Spleen (tissue), 11 donors: Measurements from ENCODE around the gene PNPLA2. TPM values are rescaled to one million over a fixed set of nuclear protein-coding genes. Genes with fewer than 3 reads are reported as not detected.

Source experiments
- DNase-seq: peaks from one replicate; pipeline ENCODE4 v3.0.0-alpha.2; 2020
- H3K27ac ChIP-seq, 8 donors: fragments of 200-600 bp; sonication (generic) in 7 of 8; 1 replicate in 4 of 8; 2 replicates in 4 of 8; pipeline versions ENCODE4 v1.5.0 to v1.8.0; 2016 to 2021; ENCODE audit warnings: inconsistent platforms in 4 of 8, mild to moderate bottlenecking in 4 of 8, moderate library complexity in 1 of 8
- H3K27me3 ChIP-seq, 7 donors: fragments of 200-600 bp; sonication (generic) in 6 of 7; replicated peaks in 1 of 7; 1 replicate in 4 of 7; 2 replicates in 3 of 7; pipeline versions ENCODE4 v1.5.0 to v1.8.0; 2016 to 2021; ENCODE audit warnings: inconsistent platforms in 3 of 7, mild to moderate bottlenecking in 1 of 7
- H3K36me3 ChIP-seq, 6 donors: fragments of 200-600 bp; sonication (generic) in 5 of 6; 1 replicate in 4 of 6; 2 replicates in 2 of 6; pipeline versions ENCODE4 v1.5.0 to v1.8.0; 2016 to 2021; ENCODE audit warnings: inconsistent platforms in 2 of 6
- H3K4me1 ChIP-seq, 6 donors: fragments of 200-600 bp; sonication (generic) in 5 of 6; 1 replicate in 3 of 6; 2 replicates in 3 of 6; pipeline versions ENCODE4 v1.5.0 to v1.8.0; 2016 to 2021; ENCODE audit warnings: inconsistent platforms in 3 of 6
- H3K4me3 ChIP-seq, 8 donors: fragments of 200-600 bp; sonication (generic) in 7 of 8; 1 replicate in 4 of 8; 2 replicates in 4 of 8; pipeline versions ENCODE4 v1.5.0 to v1.8.0; 2016 to 2021; ENCODE audit warnings: inconsistent platforms in 4 of 8, mild to moderate bottlenecking in 4 of 8, moderate library complexity in 2 of 8
- H3K9me3 ChIP-seq, 8 donors: fragments of 200-600 bp; sonication (generic) in 7 of 8; 1 replicate in 4 of 8; 2 replicates in 4 of 8; pipeline versions ENCODE4 v1.5.0 to v1.8.0; 2016 to 2021; ENCODE audit warnings: inconsistent platforms in 4 of 8
- POLR2A ChIP-seq, 3 donors: fragments of 450-650 bp; IDR thresholded peaks; one replicate each; pipeline ENCODE4 v1.5.1; 2017; ENCODE audit warnings: antibody characterized with exemption in 3 of 3, mild to moderate bottlenecking in 1 of 3
- POLR2AphosphoS5 ChIP-seq, 3 donors: sonication (generic); formaldehyde crosslinking; IDR thresholded peaks; one replicate each; pipeline ENCODE4 v1.5.1; 2017; ENCODE audit warnings: antibody characterized with exemption in 3 of 3
- WGBS, 5 donors: extraction: QIAGEN DNeasy Blood & Tissue Kit in 3 of 5; methylation state at CpG; one replicate each; pipeline versions ENCODE4 v1.1.5 to v1.1.7; 2013 to 2018; 5-methylcytosine and 5-hydroxymethylcytosine counted together
- intact Hi-C: fragments of 100-400 bp; cut with DNase I; formaldehyde crosslinking; loops from one replicate; pipeline ENCODE4 v1.15.0; 2023; ENCODE audit warnings: low total_unique reads
- polyA plus RNA-seq, 3 donors: library from polyadenylated mRNA; stranded (reverse); fragments of 200-250 nt; gene quantifications; one replicate each; pipeline ENCODE4 v1.2.1, GENCODE V29; 2013
- total RNA-seq, 7 donors: library from RNA; depleted of rRNA in 3 of 7; stranded (reverse); fragments of >200 nt in 3 of 7; fragmentation: NEBNext Ultra II Directional in 4 of 7; extraction: Animal tissue kit (Norgen Biotek cat#: 25700) in 4 of 7; gene quantifications; one replicate each; pipeline versions ENCODE4 v1.1.0 to v1.2.1, GENCODE V29; 2016 to 2021
- TF ChIP-seq, protein P1 (sequence below), 11 experiments: fragments of 200-600 bp in 7 of 11; fragments of 450-650 bp in 4 of 11; sonication (generic) in 4 of 11; IDR thresholded peaks in 8 of 11; conservative IDR thresholded peaks in 3 of 11; 1 replicate in 7 of 11; 2 replicates in 4 of 11; pipeline versions ENCODE4 v1.4.0 to v1.8.0; 2016 to 2021; ENCODE audit warnings: antibody characterized with exemption in 11 of 11, inconsistent platforms in 4 of 11, mild to moderate bottlenecking in 1 of 11
- donor health status: healthy with polysubstance abuse.
- donor health status: DM: no; HTN: no; CAD: no; lungs with moderate emphysema.
- donor health status: DM: no; HTN: no; CAD: no.
- donor health status: Bipolar disorder and iron deficiency.
- donor health status: healthy.
- donor health status: DM: no; HTN: no; CAD: no.
- donor health status: DM: yes; HTN: yes; CAD: no.

Gene PNPLA2
- total and polyA plus RNA-seq, 10 donors: 46.3 to 131 (median 107) TPM

DNA sequence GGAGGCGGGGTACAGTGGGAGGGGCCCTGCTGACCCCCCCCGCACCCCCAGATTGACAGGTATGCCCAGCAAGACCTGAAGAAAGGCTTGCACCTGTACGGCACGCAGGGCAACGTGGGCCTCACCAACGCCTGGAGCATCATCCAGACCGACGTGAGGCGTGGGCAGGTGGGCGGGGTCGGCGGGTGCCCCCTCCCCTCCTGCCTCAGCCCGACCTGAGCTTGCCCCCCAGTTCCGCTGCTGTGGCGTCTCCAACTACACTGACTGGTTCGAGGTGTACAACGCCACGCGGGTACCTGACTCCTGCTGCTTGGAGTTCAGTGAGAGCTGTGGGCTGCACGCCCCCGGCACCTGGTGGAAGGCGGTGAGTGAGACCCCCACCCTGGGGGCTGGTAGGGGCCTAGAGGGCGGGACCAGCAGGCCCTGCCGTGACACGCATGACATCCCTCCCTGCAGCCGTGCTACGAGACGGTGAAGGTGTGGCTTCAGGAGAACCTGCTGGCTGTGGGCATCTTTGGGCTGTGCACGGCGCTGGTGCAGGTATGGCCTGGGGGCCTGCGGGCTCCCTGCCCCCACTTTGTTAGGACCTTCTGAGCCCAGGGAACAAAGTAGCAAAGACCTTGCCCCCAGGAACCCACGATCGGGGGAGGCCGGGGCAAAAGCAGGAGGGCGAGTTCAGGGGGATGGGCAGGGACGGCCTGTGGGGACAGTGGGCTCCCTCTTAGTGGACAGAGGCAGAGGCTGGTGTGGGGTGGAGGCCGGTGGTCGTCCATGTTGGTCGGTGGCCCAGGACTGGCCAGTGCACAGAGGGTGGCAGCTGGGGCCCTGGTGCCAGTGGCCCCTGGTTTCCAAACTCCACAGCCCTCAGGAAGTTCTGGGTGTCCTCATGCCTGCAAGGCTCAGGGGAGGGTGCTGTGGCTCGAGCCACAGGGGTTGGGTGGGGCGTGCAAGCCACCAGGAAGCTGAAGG is 47.0 kb downstream of the PNPLA2 start:
- no peak for DNase-seq

DNA sequence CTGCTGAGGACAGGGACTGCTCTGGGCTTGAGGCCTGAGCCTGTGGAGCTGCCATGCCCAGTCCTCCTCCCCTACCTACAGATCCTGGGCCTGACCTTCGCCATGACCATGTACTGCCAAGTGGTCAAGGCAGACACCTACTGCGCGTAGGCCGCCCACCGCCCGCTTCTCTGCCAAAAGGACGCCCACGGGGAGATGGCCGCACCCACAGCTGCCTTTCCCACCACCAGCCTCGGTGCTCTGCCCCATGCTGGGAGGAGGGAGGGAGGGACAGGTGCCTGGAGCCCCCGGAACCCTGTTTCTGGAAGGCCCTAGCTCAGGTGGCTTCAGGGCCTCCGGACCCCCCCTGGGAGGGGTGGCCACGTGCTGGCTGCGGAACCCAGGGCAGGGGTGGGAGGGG is 47.8 kb downstream of the PNPLA2 start:
- no peak overlapping the region for H3K4me3 ChIP-seq
- H3K27ac ChIP-seq: peak overlapping the region in 5 of 8 donors; percentile 26 to 57 (median 51)
- H3K36me3 ChIP-seq: peaks cover 0 to 77% (median 26%) of the 10 kb centered on the region in 6 donors
- no peak for DNase-seq
- WGBS, 5 donors: 63 to 95% (median 80%) methylated on average over 8 to 14 of the region's 14 CpGs
- H3K27me3 ChIP-seq: no peaks in the 10 kb centered on the region
- TF ChIP-seq, protein P1, sequence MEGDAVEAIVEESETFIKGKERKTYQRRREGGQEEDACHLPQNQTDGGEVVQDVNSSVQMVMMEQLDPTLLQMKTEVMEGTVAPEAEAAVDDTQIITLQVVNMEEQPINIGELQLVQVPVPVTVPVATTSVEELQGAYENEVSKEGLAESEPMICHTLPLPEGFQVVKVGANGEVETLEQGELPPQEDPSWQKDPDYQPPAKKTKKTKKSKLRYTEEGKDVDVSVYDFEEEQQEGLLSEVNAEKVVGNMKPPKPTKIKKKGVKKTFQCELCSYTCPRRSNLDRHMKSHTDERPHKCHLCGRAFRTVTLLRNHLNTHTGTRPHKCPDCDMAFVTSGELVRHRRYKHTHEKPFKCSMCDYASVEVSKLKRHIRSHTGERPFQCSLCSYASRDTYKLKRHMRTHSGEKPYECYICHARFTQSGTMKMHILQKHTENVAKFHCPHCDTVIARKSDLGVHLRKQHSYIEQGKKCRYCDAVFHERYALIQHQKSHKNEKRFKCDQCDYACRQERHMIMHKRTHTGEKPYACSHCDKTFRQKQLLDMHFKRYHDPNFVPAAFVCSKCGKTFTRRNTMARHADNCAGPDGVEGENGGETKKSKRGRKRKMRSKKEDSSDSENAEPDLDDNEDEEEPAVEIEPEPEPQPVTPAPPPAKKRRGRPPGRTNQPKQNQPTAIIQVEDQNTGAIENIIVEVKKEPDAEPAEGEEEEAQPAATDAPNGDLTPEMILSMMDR (IDR thresholded peaks at IDR 0.05 in 8 of 11, conservative IDR thresholded peaks at IDR 0.05 in 3 of 11): no peak
- TF ChIP-seq POLR2AphosphoS5 (IDR thresholded peaks at IDR 0.05) (peak in 2 of 3 donors; percentile 27 to 59), POLR2A (IDR thresholded peaks at IDR 0.05) (no peak)
- H3K4me1 ChIP-seq: peaks cover 0 to 42% (median 16%) of the 10 kb centered on the region in 6 donors
- intact Hi-C loops: no loop called here
- no peaks in the 10 kb centered on the region for H3K9me3 ChIP-seq

More for the DNA sequence above, 47.0 kb downstream of the PNPLA2 start:
- WGBS, 5 donors: 76 to 83% (median 77%) methylated on average over 22 to 41 of the region's 41 CpGs
- Histone ChIP-seq H3K4me1 (peaks cover 0 to 44% (median 16%) of the 10 kb centered on the region in 6 donors), H3K27ac (peak overlapping the region in 5 of 8 donors; percentile 26 to 57 (median 51)), H3K4me3 (no peak overlapping the region), H3K27me3 (no peaks in the 10 kb centered on the region), H3K9me3 (no peaks in the 10 kb centered on the region), H3K36me3 (peaks cover 0 to 77% (median 26%) of the 10 kb centered on the region in 6 donors)
- TF ChIP-seq, protein P1 (IDR thresholded peaks at IDR 0.05 in 8 of 11, conservative IDR thresholded peaks at IDR 0.05 in 3 of 11): no peak
- peak; percentile 25 to 49 (median 27) for TF ChIP-seq POLR2AphosphoS5 (IDR thresholded peaks at IDR 0.05)
- intact Hi-C loops: no loop called here

DNA sequence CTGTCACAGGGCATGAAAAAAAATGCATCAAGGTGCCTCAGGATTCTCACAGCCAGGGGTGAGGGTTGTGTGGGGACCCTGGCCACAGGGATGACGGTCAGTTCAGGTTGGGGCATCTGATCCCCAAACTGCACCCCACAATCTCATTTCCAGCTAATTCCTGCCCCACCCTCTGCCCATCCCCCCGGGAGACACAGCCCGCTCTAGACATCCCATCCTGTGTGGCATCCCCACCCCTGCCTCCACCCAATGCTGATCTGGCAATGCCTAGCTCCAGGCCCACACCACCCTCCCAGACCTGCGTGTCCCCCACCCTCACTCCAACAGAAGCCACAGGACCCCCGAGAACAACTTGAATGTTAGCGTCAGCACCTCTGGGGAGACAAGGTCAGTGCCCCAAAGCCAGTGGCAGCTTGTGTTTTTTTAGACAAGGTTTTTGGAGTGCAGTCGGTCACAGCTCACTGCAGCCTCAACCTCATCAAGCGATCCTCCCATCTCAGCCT is 49.2 kb downstream of the PNPLA2 start:
- peak overlapping the region in 1 of 8 donors; percentile 34 for H3K27ac ChIP-seq
- H3K36me3 ChIP-seq: peaks cover 0 to 70% (median 26%) of the 10 kb centered on the region in 6 donors
- intact Hi-C loops: no loop called here
- no peak for DNase-seq
- no peak overlapping the region for H3K4me3 ChIP-seq
- H3K9me3 ChIP-seq: no peaks in the 10 kb centered on the region
- no peak for TF ChIP-seq POLR2A (IDR thresholded peaks at IDR 0.05)
- peak in 1 of 3 donors; percentile 15 for TF ChIP-seq POLR2AphosphoS5 (IDR thresholded peaks at IDR 0.05)
- peaks cover 0 to 34% (median 10%) of the 10 kb centered on the region in 6 donors for H3K4me1 ChIP-seq
- no peaks in the 10 kb centered on the region for H3K27me3 ChIP-seq
- 72 to 86% (median 82%) methylated on average over 8 of the region's 8 CpGs for WGBS, 5 donors

DNA sequence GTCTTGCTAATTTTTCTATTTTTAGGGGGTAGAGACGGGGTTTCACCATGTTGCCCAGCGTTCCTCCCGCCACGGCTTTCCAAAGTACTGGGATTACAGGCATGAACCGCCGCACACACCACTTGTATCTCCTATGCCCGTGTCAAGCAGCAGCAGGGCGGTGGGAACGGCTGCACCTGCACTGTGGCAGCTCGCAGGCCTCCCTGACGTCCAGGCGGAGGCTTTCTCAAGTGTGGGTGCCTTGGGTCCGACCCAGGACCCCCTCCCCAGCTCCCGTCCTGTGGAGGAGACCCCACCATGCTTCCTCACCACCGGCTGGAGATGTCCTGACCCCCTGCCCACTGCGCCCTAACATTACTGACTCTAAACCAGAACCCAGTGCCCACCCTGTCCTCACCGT is 49.7 kb downstream of the PNPLA2 start:
- peak overlapping the region in 1 of 8 donors; percentile 34 for H3K27ac ChIP-seq
- intact Hi-C loops: no loop called here
- TF ChIP-seq POLR2A (IDR thresholded peaks at IDR 0.05): no peak
- TF ChIP-seq, protein P1 (IDR thresholded peaks at IDR 0.05 in 8 of 11, conservative IDR thresholded peaks at IDR 0.05 in 3 of 11): no peak
- TF ChIP-seq POLR2AphosphoS5 (IDR thresholded peaks at IDR 0.05): no peak
- WGBS, 5 donors: 90 to 92% (median 91%) methylated on average over 15 to 17 of the region's 17 CpGs
- H3K27me3 ChIP-seq: no peaks in the 10 kb centered on the region
- no peaks in the 10 kb centered on the region for H3K9me3 ChIP-seq
- DNase-seq: no peak
- no peak overlapping the region for H3K4me3 ChIP-seq
- peaks cover 0 to 65% (median 26%) of the 10 kb centered on the region in 6 donors for H3K36me3 ChIP-seq
- peaks cover 0 to 34% (median 10%) of the 10 kb centered on the region in 6 donors for H3K4me1 ChIP-seq
